OCI-LY1 (cell line): ENCODE data around the gene TTLL5.

Experiments
- CTCF ChIP-seq: fragments of 200-600 bp; sonication (generic), shearing (Covaris generic); IDR thresholded peaks from 2 replicates; pipeline ENCODE4 v1.5.1; 2017; ENCODE audit warnings: mild to moderate bottlenecking, antibody characterized with exemption, low read length, moderate library complexity, mixed read lengths
- EZH2 ChIP-seq: fragments of 200-600 bp; sonication (generic), shearing (Covaris generic); IDR thresholded peaks from 2 replicates; pipeline ENCODE4 v1.8.0; 2017; ENCODE audit warnings: borderline replicate concordance, mixed run types, mild to moderate bottlenecking, antibody characterized with exemption, low read length, moderate library complexity, mixed read lengths

GRCh38 chr14:75960231-75960630, 299.2 kb downstream of the TTLL5 start:
- TF ChIP-seq EZH2 (no peak), CTCF (no peak)
